K562 (cell line): ENCODE results near the gene NYNRIN. TPM values are rescaled to one million over a fixed set of nuclear protein-coding genes. Genes with fewer than 3 reads are reported as not detected.

Source experiments
- BCLAF1 ChIP-seq, 2 experiments: fragments of 450-650 bp in 1 of 2; IDR thresholded peaks; 2 replicates each; pipeline ENCODE4 v1.6.1; 2011 to 2017; ENCODE audit warnings: low read depth in 2 of 2, antibody characterized with exemption in 1 of 2, borderline replicate concordance in 1 of 2, low read length in 1 of 2, mild to moderate bottlenecking in 1 of 2, mixed read lengths in 1 of 2; ENCODE audit not compliant: control insufficient read depth in 1 of 2
- CEBPB ChIP-seq: fragments of 450-650 bp; IDR thresholded peaks from 2 replicates; pipeline ENCODE4 v1.6.1; 2016; ENCODE audit warnings: missing genetic modification characterization, missing compliant biosample characterization
- CREB1 ChIP-seq, 2 experiments: sonication (generic) in 1 of 2; formaldehyde crosslinking in 1 of 2; IDR thresholded peaks; 2 replicates each; pipeline versions ENCODE4 v1.6.1 to v1.8.0; 2012 to 2022; ENCODE audit warnings: inconsistent platforms in 1 of 2, mild to moderate bottlenecking in 1 of 2, missing genetic modification reagents in 1 of 2, moderate library complexity in 1 of 2
- ETV5 ChIP-seq: sonication (generic); formaldehyde crosslinking; IDR thresholded peaks from 2 replicates; pipeline ENCODE4 v1.4.0; 2020; ENCODE audit warnings: low read depth, mild to moderate bottlenecking, missing genetic modification reagents
- FOXK2 ChIP-seq, 2 experiments: fragments of 450-650 bp; IDR thresholded peaks in 1 of 2; conservative IDR thresholded peaks in 1 of 2; 2 replicates each; pipeline ENCODE4 v1.6.1; 2016; ENCODE audit warnings: low read depth in 2 of 2, mild to moderate bottlenecking in 1 of 2
- GTF3C2 ChIP-seq: IDR thresholded peaks from 3 replicates; pipeline ENCODE4 v1.6.1; 2011; ENCODE audit warnings: borderline replicate concordance, mild to moderate bottlenecking, moderate library complexity; ENCODE audit not compliant: insufficient read length; ENCODE audit errors: extremely low read depth
- ILF3 ChIP-seq: fragments of 450-650 bp; IDR thresholded peaks from 2 replicates; pipeline ENCODE4 v1.6.1; 2018; ENCODE audit warnings: antibody characterized with exemption, mild to moderate bottlenecking, moderate library complexity, borderline replicate concordance
- NCOA4 ChIP-seq: fragments of 450-650 bp; IDR thresholded peaks from 2 replicates; pipeline ENCODE4 v1.6.1; 2018; ENCODE audit warnings: mild to moderate bottlenecking; ENCODE audit not compliant: partially characterized antibody
- NKRF ChIP-seq: fragments of 450-650 bp; IDR thresholded peaks from 2 replicates; pipeline ENCODE4 v1.6.1; 2016; ENCODE audit warnings: borderline replicate concordance
- NR2F6 ChIP-seq: fragments of 450-650 bp; formaldehyde crosslinking; IDR thresholded peaks from 2 replicates; pipeline ENCODE4 v1.4.0; 2020; ENCODE audit warnings: mild to moderate bottlenecking
- PTBP1 ChIP-seq: fragments of 200-400 bp; formaldehyde crosslinking; IDR thresholded peaks from 2 replicates; pipeline ENCODE4 v1.6.1; 2017; ENCODE audit warnings: low read depth, low read length
- RBM22 ChIP-seq: fragments of 200-400 bp; formaldehyde crosslinking; IDR thresholded peaks from 2 replicates; pipeline ENCODE4 v1.6.1; 2018; ENCODE audit warnings: low read length, low read depth; ENCODE audit not compliant: poor library complexity, severe bottlenecking
- SIN3B ChIP-seq: fragments of 450-650 bp; IDR thresholded peaks from 2 replicates; pipeline ENCODE4 v1.6.1; 2017; ENCODE audit warnings: low read depth, mild to moderate bottlenecking, moderate library complexity
- SRSF1 ChIP-seq: fragments of 200-400 bp; formaldehyde crosslinking; IDR thresholded peaks from 2 replicates; pipeline ENCODE4 v1.6.1; 2017; ENCODE audit warnings: mild to moderate bottlenecking, low read depth, low read length, moderate library complexity
- STAT5A ChIP-seq: IDR thresholded peaks from 2 replicates; pipeline ENCODE4 v1.6.1; 2012; ENCODE audit warnings: low read length, inconsistent platforms, borderline replicate concordance
- ZNF140 ChIP-seq: fragments of 250-450 bp; sonication (Bioruptor Pico); IDR thresholded peaks from 2 replicates; pipeline ENCODE4 v1.8.0; 2021; ENCODE audit warnings: moderate library complexity, mild to moderate bottlenecking, inconsistent platforms
- ZNF197 ChIP-seq: fragments of 200-800 bp; sonication (Bioruptor generic); IDR thresholded peaks from 2 replicates; pipeline ENCODE4 v1.6.1; 2016; ENCODE audit warnings: low read depth, missing genetic modification characterization, missing compliant biosample characterization
- ZNF431 ChIP-seq: sonication (generic); formaldehyde crosslinking; IDR thresholded peaks from 2 replicates; pipeline ENCODE4 v1.8.0; 2022; ENCODE audit warnings: mild to moderate bottlenecking, missing genetic modification reagents
- ZNF436 ChIP-seq: fragments of 250-450, 450-650 bp; sonication (Bioruptor Pico); formaldehyde crosslinking; IDR thresholded peaks from 2 replicates; pipeline ENCODE4 v1.7.0; 2020; ENCODE audit warnings: mild to moderate bottlenecking
- ZSCAN32 ChIP-seq: fragments of 450-650 bp; formaldehyde crosslinking; IDR thresholded peaks from 2 replicates; pipeline ENCODE4 v1.4.0; 2020; ENCODE audit warnings: mild to moderate bottlenecking, moderate library complexity
- polyA plus RNA-seq, 8 experiments: library from polyadenylated mRNA; depleted of rRNA in 4 of 8; stranded (reverse) in 5 of 8; unstranded in 3 of 8; fragments of >200 nt; fragmentation: Nextera tagmentation in 2 of 8; fragmentation: Illumina TruSeq in 1 of 8; extraction: Ambion mirVana in 2 of 8; extraction: Trizol in 1 of 8; gene quantifications; 2 replicates each; pipeline versions ENCODE4 v1.2.1 to v1.2.3, GENCODE V29; 2011 to 2014; ENCODE audit warnings: inconsistent platforms in 1 of 8, missing spikeins in 1 of 8
- total RNA-seq, 7 experiments: library from RNA; depleted of rRNA in 6 of 7; stranded (reverse); fragments of >200 nt in 6 of 7; fragmentation: Illumina TruSeq in 2 of 7; extraction: Trizol in 2 of 7; gene quantifications; 2 replicates each; pipeline versions ENCODE4 v1.2.1 to v1.2.3, GENCODE V29; 2011 to 2021; ENCODE audit warnings: low replicate concordance in 1 of 7

The NYNRIN gene
- total and polyA plus RNA-seq, 9 of the 15 experiments (the other 6 are each of a cell fraction or from before 2014, with no cell fraction given): 0.04 to 1.2 (median 0.28) TPM

- TF ChIP-seq RBM22 (no peak), CEBPB (tag) (no peak), ZNF197 (no peak), ZNF140 (no peak), ZNF431 (CRISPR knock-in tag) (no peak), ZNF436 (CRISPR knock-in tag) (no peak), NCOA4 (no peak), BCLAF1 (IDR thresholded peaks at IDR 0.05; ENCODE audit: borderline replicate concordance in 1 of 2, control insufficient read depth in 1 of 2, low read depth in 2 of 2, low read length in 1 of 2) (no peak), NKRF (no peak), CREB1 (IDR thresholded peaks at IDR 0.05) (no peak), CREB1 (CRISPR knock-in tag; IDR thresholded peaks at IDR 0.05) (no peak), GTF3C2 (no peak), STAT5A (no peak), SIN3B (no peak), ILF3 (no peak), FOXK2 (conservative IDR thresholded peaks at IDR 0.05 in 1 of 2, IDR thresholded peaks at IDR 0.05 in 1 of 2; ENCODE audit: low read depth in 2 of 2) (no peak), ZSCAN32 (CRISPR knock-in tag) (no peak), PTBP1 (no peak), NR2F6 (CRISPR knock-in tag) (no peak), SRSF1 (no peak), ETV5 (no peak)
Measured at GRCh38 chr14:24431569-24432258, 32.9 kb downstream of the NYNRIN start (continued).
